PC-3 (cell line): ENCODE measurements around the gene ANKRD40.

Experiments
- EZH2 ChIP-seq: fragments of 300-600 bp; sonication (generic); IDR thresholded peaks from one replicate; pipeline ENCODE4 v1.6.1; 2017; ENCODE audit warnings: antibody characterized with exemption, mild to moderate bottlenecking, low read length; ENCODE audit not compliant: unreplicated experiment
- EZH2phosphoT487 ChIP-seq: fragments of 300-600 bp; sonication (generic); IDR thresholded peaks from 2 replicates; pipeline ENCODE4 v1.6.1; 2018; ENCODE audit warnings: mild to moderate bottlenecking, antibody characterized with exemption, low read length, borderline replicate concordance
- TF ChIP-seq, protein P1 (sequence below): fragments of 300-600 bp; sonication (generic); conservative IDR thresholded peaks from 2 replicates; pipeline ENCODE4 v1.5.1; 2017; ENCODE audit warnings: antibody characterized with exemption, low read depth, mild to moderate bottlenecking, low read length

GRCh38 chr17:50658616-50659015 is 49.1 kb downstream of the ANKRD40 start:
- TF ChIP-seq, protein P1, sequence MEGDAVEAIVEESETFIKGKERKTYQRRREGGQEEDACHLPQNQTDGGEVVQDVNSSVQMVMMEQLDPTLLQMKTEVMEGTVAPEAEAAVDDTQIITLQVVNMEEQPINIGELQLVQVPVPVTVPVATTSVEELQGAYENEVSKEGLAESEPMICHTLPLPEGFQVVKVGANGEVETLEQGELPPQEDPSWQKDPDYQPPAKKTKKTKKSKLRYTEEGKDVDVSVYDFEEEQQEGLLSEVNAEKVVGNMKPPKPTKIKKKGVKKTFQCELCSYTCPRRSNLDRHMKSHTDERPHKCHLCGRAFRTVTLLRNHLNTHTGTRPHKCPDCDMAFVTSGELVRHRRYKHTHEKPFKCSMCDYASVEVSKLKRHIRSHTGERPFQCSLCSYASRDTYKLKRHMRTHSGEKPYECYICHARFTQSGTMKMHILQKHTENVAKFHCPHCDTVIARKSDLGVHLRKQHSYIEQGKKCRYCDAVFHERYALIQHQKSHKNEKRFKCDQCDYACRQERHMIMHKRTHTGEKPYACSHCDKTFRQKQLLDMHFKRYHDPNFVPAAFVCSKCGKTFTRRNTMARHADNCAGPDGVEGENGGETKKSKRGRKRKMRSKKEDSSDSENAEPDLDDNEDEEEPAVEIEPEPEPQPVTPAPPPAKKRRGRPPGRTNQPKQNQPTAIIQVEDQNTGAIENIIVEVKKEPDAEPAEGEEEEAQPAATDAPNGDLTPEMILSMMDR: no peak
- TF ChIP-seq EZH2 (no peak), EZH2phosphoT487 (no peak)
